Type B pancreatic cell (in vitro differentiated cells): Measurements from ENCODE around the gene KAZN. TPM values are rescaled to one million over a fixed set of nuclear protein-coding genes. Genes with fewer than 3 reads are reported as not detected.

Experiments
- DNase-seq: peaks from one replicate; pipeline ENCODE4 v3.0.0; 2021; ENCODE audit warnings: mixed read lengths; ENCODE audit not compliant: unreplicated experiment; ENCODE audit errors: extremely low spot score
- H3K27ac Mint-ChIP-seq: 2 replicates; pipeline ENCODE4 v1.8.0; 2021; ENCODE audit warnings: mild to moderate bottlenecking, mixed read lengths
- H3K27me3 Mint-ChIP-seq: 2 replicates; pipeline ENCODE4 v1.8.0; 2021; ENCODE audit warnings: mixed read lengths
- H3K36me3 Mint-ChIP-seq: 2 replicates; pipeline ENCODE4 v1.8.0; 2021; ENCODE audit warnings: mixed read lengths
- H3K4me1 Mint-ChIP-seq: one replicate; pipeline ENCODE4 v1.8.0; 2021; ENCODE audit warnings: mixed read lengths; ENCODE audit not compliant: unreplicated experiment
- H3K4me3 Mint-ChIP-seq: 2 replicates; pipeline ENCODE4 v1.8.0; 2021; ENCODE audit warnings: mild to moderate bottlenecking, mixed read lengths
- H3K9me3 Mint-ChIP-seq: 2 replicates; pipeline ENCODE4 v1.8.0; 2021; ENCODE audit warnings: mixed read lengths
- total RNA-seq: library from RNA; stranded (reverse); gene quantifications from 2 replicates; pipeline ENCODE4 v1.2.1, GENCODE V29; 2021; ENCODE audit warnings: low replicate concordance
- TF ChIP-seq, protein P1 (sequence below): fragments of 200-600 bp; sonication (generic); conservative IDR thresholded peaks from 2 replicates; pipeline ENCODE4 v1.5.0; 2021; ENCODE audit warnings: antibody characterized with exemption, mild to moderate bottlenecking

Gene KAZN
- total RNA-seq, 1 donor from 2014 or later: 33.7 TPM

GRCh38 chr1:14755518-14756252 is 157.2 kb downstream of the KAZN start:
- H3K27me3 Mint-ChIP-seq: no peaks in the 10 kb centered on the region
- TF ChIP-seq, protein P1, sequence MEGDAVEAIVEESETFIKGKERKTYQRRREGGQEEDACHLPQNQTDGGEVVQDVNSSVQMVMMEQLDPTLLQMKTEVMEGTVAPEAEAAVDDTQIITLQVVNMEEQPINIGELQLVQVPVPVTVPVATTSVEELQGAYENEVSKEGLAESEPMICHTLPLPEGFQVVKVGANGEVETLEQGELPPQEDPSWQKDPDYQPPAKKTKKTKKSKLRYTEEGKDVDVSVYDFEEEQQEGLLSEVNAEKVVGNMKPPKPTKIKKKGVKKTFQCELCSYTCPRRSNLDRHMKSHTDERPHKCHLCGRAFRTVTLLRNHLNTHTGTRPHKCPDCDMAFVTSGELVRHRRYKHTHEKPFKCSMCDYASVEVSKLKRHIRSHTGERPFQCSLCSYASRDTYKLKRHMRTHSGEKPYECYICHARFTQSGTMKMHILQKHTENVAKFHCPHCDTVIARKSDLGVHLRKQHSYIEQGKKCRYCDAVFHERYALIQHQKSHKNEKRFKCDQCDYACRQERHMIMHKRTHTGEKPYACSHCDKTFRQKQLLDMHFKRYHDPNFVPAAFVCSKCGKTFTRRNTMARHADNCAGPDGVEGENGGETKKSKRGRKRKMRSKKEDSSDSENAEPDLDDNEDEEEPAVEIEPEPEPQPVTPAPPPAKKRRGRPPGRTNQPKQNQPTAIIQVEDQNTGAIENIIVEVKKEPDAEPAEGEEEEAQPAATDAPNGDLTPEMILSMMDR: no peak
- peaks cover 4% of the 10 kb centered on the region for H3K36me3 Mint-ChIP-seq
- H3K4me1 Mint-ChIP-seq: peaks cover 42% of the 10 kb centered on the region
- peak overlapping the region; percentile 80 for H3K27ac Mint-ChIP-seq
- no peak for DNase-seq
- H3K4me3 Mint-ChIP-seq: no peak overlapping the region
- H3K9me3 Mint-ChIP-seq: no peaks in the 10 kb centered on the region

- Mint-ChIP-seq H3K27me3 (no peaks in the 10 kb centered on the region), H3K9me3 (peaks cover 5% of the 10 kb centered on the region), H3K4me3 (peak overlapping the region; percentile 34), H3K4me1 (peaks cover 50% of the 10 kb centered on the region), H3K36me3 (peaks cover 2% of the 10 kb centered on the region), H3K27ac (peak overlapping the region; percentile 80)
- TF ChIP-seq, protein P1: no peak
- no peak for DNase-seq
Measured at GRCh38 chr1:14756589-14757285, 158.3 kb downstream of the KAZN start.

- TF ChIP-seq, protein P1: no peak
- Mint-ChIP-seq H3K9me3 (peaks cover 5% of the 10 kb centered on the region), H3K27me3 (no peaks in the 10 kb centered on the region), H3K4me3 (peak overlapping the region; percentile 34), H3K27ac (peak overlapping the region; percentile 80), H3K4me1 (peaks cover 51% of the 10 kb centered on the region), H3K36me3 (no peaks in the 10 kb centered on the region)
- no peak for DNase-seq
Measured at GRCh38 chr1:14757286-14757625, 158.8 kb downstream of the KAZN start.

DNA sequence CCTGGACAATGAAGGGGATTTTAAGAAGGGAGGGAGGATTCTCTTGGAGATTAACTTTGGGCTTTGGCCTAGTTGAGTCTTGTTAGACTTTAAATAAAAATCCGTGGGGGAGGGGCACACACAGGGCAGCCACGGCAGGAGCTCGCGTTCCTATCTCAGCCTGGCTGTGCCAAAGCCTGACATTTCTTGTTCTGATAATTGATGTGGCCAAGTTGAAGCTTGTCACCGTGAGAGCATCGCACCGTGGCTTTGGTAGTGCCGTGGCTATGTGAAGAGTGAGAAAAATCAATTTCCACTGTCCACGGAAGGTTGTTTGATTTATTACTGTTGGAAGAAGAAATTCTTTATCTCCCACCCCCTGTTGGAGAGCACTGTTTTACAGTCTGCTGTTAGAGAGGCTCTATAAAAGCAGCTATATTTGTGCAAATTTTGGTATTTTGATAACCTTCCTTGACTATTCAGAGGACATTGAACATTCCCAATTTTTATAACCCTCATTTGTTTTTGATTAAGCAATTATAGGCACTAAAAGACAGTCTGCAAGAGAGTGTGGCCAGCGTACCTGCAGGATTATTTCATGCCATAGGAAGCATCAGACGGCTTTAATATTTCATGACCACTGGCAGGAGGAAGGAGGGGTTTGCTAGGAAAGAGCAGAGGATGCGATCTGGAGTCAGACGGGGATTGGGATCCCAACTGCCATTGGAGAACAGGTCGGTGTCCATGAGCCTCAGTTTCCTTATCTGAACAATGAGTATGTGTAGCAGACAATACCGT is 160.7 kb downstream of the KAZN start:
- no peak for DNase-seq
- Mint-ChIP-seq H3K4me3 (no peak overlapping the region), H3K36me3 (no peaks in the 10 kb centered on the region), H3K9me3 (peaks cover 5% of the 10 kb centered on the region), H3K27me3 (no peaks in the 10 kb centered on the region), H3K27ac (peak overlapping the region; percentile 85), H3K4me1 (peaks cover 51% of the 10 kb centered on the region)
- TF ChIP-seq, protein P1: no peak

GRCh38 chr1:14759843-14760242 is 161.4 kb downstream of the KAZN start:
- no peaks in the 10 kb centered on the region for H3K36me3 Mint-ChIP-seq
- TF ChIP-seq, protein P1: no peak
- H3K27ac Mint-ChIP-seq: peak overlapping the region; percentile 85
- H3K9me3 Mint-ChIP-seq: peaks cover 5% of the 10 kb centered on the region
- H3K27me3 Mint-ChIP-seq: no peaks in the 10 kb centered on the region
- no peak overlapping the region for H3K4me3 Mint-ChIP-seq
- H3K4me1 Mint-ChIP-seq: peaks cover 51% of the 10 kb centered on the region
- DNase-seq: no peak
